OCI-LY1 (cell line): ENCODE measurements around the gene SCAPER.

Experiments used
- H2AFZ ChIP-seq: fragments of 200-600 bp; sonication (generic), shearing (Covaris generic); 2 replicates; pipeline ENCODE4 v1.6.0; 2014; ENCODE audit warnings: antibody characterized with exemption, mild to moderate bottlenecking, low read length
- H3F3A ChIP-seq: fragments of 200-600 bp; sonication (generic), shearing (Covaris generic); 2 replicates; pipeline ENCODE4 v1.6.0; 2014; ENCODE audit warnings: mild to moderate bottlenecking, antibody characterized with exemption, low read length, moderate library complexity; ENCODE audit not compliant: insufficient read depth
- H3K27ac ChIP-seq: fragments of 200-600 bp; sonication (generic); 2 replicates; pipeline ENCODE4 v1.5.1; 2014; ENCODE audit warnings: low read length, mixed run types, mild to moderate bottlenecking, low read depth; ENCODE audit not compliant: poor library complexity, severe bottlenecking
- H3K27me3 ChIP-seq: fragments of 200-600 bp; sonication (generic); 2 replicates; pipeline ENCODE4 v1.6.0; 2014; ENCODE audit warnings: antibody characterized with exemption, mild to moderate bottlenecking, low read length, moderate library complexity; ENCODE audit not compliant: insufficient read depth
- H3K36me3 ChIP-seq: fragments of 200-600 bp; sonication (generic); 2 replicates; pipeline ENCODE4 v1.6.1; 2014; ENCODE audit warnings: mild to moderate bottlenecking, antibody characterized with exemption, low read length, moderate library complexity, mixed read lengths; ENCODE audit not compliant: insufficient read depth
- H3K4me1 ChIP-seq: fragments of 200-600 bp; sonication (generic); 2 replicates; pipeline ENCODE4 v1.5.1; 2014; ENCODE audit warnings: mild to moderate bottlenecking, low read length, moderate library complexity; ENCODE audit not compliant: insufficient read depth, severe bottlenecking
- H3K4me2 ChIP-seq: fragments of 200-600 bp; sonication (generic), shearing (Covaris generic); 2 replicates; pipeline ENCODE4 v1.6.1; 2014; ENCODE audit warnings: low read length
- H3K4me3 ChIP-seq: fragments of 200-600 bp; sonication (generic); 2 replicates; pipeline ENCODE4 v1.5.1; 2014; ENCODE audit warnings: low read length, low read depth, mild to moderate bottlenecking, mixed read lengths; ENCODE audit not compliant: poor library complexity, severe bottlenecking
- H3K79me2 ChIP-seq: fragments of 200-600 bp; shearing (Covaris generic); 2 replicates; pipeline ENCODE4 v1.6.1; 2016; ENCODE audit warnings: mixed run types, low read length, mixed read lengths; ENCODE audit not compliant: insufficient read depth
- H3K9ac ChIP-seq: fragments of 200-600 bp; sonication (generic), shearing (Covaris generic); 2 replicates; pipeline ENCODE4 v1.6.1; 2014; ENCODE audit warnings: mild to moderate bottlenecking, low read length, mixed read lengths
- H3K9me2 ChIP-seq: fragments of 200-600 bp; sonication (generic), shearing (Covaris generic); 2 replicates; pipeline ENCODE4 v1.6.1; 2014; ENCODE audit warnings: low read depth, mild to moderate bottlenecking, low read length, mixed read lengths
- H3K9me3 ChIP-seq: fragments of 200-600 bp; shearing (Covaris generic); 2 replicates; pipeline ENCODE4 v1.6.1; 2014; ENCODE audit warnings: low read length, mixed read lengths
- H4K20me1 ChIP-seq: fragments of 200-600 bp; sonication (generic), shearing (Covaris generic); 2 replicates; pipeline ENCODE4 v1.6.0; 2016; ENCODE audit warnings: mild to moderate bottlenecking, low read length; ENCODE audit not compliant: insufficient read depth
- CTCF ChIP-seq: fragments of 200-600 bp; sonication (generic), shearing (Covaris generic); IDR thresholded peaks from 2 replicates; pipeline ENCODE4 v1.5.1; 2017; ENCODE audit warnings: mild to moderate bottlenecking, antibody characterized with exemption, low read length, moderate library complexity, mixed read lengths
- EZH2 ChIP-seq: fragments of 200-600 bp; sonication (generic), shearing (Covaris generic); IDR thresholded peaks from 2 replicates; pipeline ENCODE4 v1.8.0; 2017; ENCODE audit warnings: borderline replicate concordance, mixed run types, mild to moderate bottlenecking, antibody characterized with exemption, low read length, moderate library complexity, mixed read lengths

SCAPER gene

GRCh38 chr15:76795217-76795616 is 109.9 kb downstream of the SCAPER start:
- Histone ChIP-seq H4K20me1 (no peaks in the 10 kb centered on the region), H3K9me2 (no peaks in the 10 kb centered on the region), H3K36me3 (no peaks in the 10 kb centered on the region; the same call in 1 of the 2 replicates), H3K27ac (no peak overlapping the region), H3K79me2 (no peaks in the 10 kb centered on the region), H3K4me3 (no peak overlapping the region), H2AFZ (no peak overlapping the region), H3K4me2 (no peak overlapping the region), H3K27me3 (no peaks in the 10 kb centered on the region), H3K9me3 (peaks cover 12% of the 10 kb centered on the region), H3K4me1 (no peaks in the 10 kb centered on the region), H3F3A (no peaks in the 10 kb centered on the region), H3K9ac (no peak overlapping the region)
- TF ChIP-seq EZH2 (no peak), CTCF (no peak)

GRCh38 chr15:76793162-76793561 is 112.0 kb downstream of the SCAPER start:
- Histone ChIP-seq H2AFZ (no peak overlapping the region), H3K79me2 (no peaks in the 10 kb centered on the region), H3K9me3 (peaks cover 13% of the 10 kb centered on the region), H3K27me3 (no peaks in the 10 kb centered on the region), H3K4me1 (no peaks in the 10 kb centered on the region), H3F3A (no peaks in the 10 kb centered on the region), H4K20me1 (no peaks in the 10 kb centered on the region), H3K27ac (no peak overlapping the region), H3K4me3 (no peak overlapping the region), H3K4me2 (no peak overlapping the region), H3K9ac (no peak overlapping the region), H3K36me3 (no peaks in the 10 kb centered on the region; the same call in 1 of the 2 replicates), H3K9me2 (no peaks in the 10 kb centered on the region)
- TF ChIP-seq CTCF (no peak), EZH2 (no peak)

DNA sequence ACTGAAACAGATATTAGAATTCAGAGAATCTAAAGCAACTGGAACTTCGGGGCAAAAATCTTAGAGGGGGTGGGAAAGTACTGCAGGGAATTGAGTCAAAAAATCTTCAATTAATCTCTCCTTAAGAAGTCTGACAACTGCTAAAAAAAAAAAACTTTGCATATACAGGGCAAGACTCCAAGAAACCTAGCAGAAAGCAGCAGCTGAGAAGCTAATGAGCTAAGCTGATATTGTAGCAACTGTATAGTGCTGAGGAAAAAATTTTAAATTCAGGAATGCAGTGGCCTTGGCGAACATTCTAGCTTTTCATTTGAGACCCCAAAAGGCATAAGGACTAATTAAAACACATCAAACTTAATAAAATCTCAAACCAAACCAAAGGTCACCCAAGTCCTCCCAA is 113.6 kb downstream of the SCAPER start:
- H3K4me3 ChIP-seq: no peak overlapping the region
- H3F3A ChIP-seq: no peaks in the 10 kb centered on the region
- H3K9ac ChIP-seq: no peak overlapping the region
- H3K9me2 ChIP-seq: no peaks in the 10 kb centered on the region
- H3K27me3 ChIP-seq: no peaks in the 10 kb centered on the region
- H3K9me3 ChIP-seq: peaks cover 13% of the 10 kb centered on the region
- H4K20me1 ChIP-seq: no peaks in the 10 kb centered on the region
- H3K36me3 ChIP-seq: no peaks in the 10 kb centered on the region; the same call in 1 of the 2 replicates
- H3K79me2 ChIP-seq: no peaks in the 10 kb centered on the region
- TF ChIP-seq CTCF (no peak), EZH2 (no peak)
- no peak overlapping the region for H2AFZ ChIP-seq
- H3K4me1 ChIP-seq: no peaks in the 10 kb centered on the region
- no peak overlapping the region for H3K4me2 ChIP-seq
- H3K27ac ChIP-seq: no peak overlapping the region
